ENCODE data around the gene TOX2.
"Not testable (repeated sequence)": the region's sequence is repeated elsewhere in the genome, so short reads cannot be mapped to it uniquely, and the experiment has no call there.

The TOX2 gene

DNA sequence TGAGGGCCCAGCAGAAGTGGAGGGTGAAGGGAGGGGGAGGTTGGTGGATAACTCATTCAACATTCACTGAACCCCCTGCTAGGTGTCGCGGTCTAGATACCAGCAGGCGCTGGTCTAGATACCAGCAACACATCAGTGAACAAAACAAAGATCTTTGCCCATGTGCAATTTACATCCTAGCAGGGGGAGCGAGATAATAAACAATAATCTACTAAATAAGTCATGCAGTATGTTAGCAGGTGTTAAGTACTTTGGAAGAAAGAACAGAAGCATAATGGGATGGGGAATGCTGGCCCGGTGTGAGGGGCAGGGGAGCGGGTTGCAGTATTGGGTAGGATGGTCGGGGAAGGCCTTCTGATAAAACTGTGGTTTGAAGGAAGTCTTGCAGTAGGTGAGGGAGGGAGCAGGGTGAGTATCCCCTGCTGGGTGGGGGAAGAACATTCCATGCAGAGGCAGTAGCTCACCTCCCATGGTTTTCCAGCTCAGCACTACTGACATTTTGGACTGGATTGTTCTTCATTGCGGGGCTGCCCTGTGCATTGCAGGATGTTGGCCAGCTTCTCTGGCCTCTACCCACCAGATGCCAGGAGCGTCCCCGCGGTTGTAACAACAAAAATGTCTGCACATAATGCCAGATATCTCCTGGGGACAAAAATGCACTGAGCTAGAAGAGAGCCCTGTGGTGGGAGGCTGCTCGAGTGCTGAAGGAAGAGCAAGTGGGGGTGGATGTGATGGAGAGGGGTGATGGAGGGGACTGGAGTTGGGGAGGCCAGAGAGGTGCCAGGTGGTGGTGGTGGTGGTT lies 117.3 kb downstream of the TOX2 start:
- no peak for DNase-seq

GRCh38 chr20:44032583-44033331 lies 118.1 kb downstream of the TOX2 start:
- DNase-seq, result no peak

DNA sequence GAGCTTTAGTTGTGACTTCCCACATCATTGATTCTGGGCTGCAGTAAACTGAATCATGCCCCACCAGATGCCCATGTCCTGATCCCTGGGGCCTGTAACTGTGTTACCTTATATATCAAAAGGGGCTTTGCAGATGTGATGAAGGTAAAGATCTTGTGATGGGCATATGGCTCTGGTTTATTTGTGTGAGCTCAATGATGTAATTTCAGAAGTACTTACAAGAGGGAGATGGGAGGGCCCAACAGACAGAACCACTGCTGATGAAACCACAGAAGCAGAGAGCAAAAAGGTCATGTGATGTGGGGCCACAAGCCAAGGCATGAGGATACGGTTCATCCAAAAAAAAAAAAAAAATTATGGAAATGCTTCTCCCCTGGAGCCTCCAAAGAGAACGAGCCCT lies 118.7 kb downstream of the TOX2 start:
- no peak for DNase-seq

DNA sequence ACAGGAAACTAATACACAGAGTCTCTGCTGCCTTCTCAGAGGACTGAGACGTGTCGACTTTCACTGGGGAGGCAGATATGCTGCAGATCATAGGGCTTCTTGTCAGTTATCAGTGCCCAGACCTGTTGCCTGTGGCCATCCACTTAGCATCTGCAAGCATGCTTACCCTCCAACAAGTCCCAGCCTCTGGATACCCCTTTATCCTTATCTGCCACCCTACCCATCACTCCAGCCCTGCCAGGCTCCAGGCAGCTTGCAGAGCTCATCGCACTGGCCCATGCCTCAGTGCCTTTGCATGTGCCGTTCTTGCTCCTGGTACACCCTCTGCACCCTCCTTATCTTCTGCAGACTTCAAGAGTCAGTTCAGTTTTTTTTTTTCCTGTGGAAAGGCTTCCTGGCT lies 119.2 kb downstream of the TOX2 start:
- DNase-seq, result no peak

GRCh38 chr20:44034451-44034850 lies 119.8 kb downstream of the TOX2 start:
- DNase-seq, result no peak

GRCh38 chr20:44034965-44035635 lies 120.4 kb downstream of the TOX2 start:
- no peak for DNase-seq

GRCh38 chr20:44035924-44036323 lies 121.3 kb downstream of the TOX2 start:
- no peak for DNase-seq

- DNase-seq, result no peak
Observed at GRCh38 chr20:44036441-44036840, 121.8 kb downstream of the TOX2 start.

- peak in 16 of 51 donors; percentile 14 to 74 (median 34) for DNase-seq
Observed at GRCh38 chr20:44038681-44039123, 124.0 kb downstream of the TOX2 start.

GRCh38 chr20:44039147-44039546 lies 124.5 kb downstream of the TOX2 start:
- DNase-seq, result no peak

- DNase-seq, result no peak
Observed at GRCh38 chr20:44039741-44040140, 125.1 kb downstream of the TOX2 start.

DNA sequence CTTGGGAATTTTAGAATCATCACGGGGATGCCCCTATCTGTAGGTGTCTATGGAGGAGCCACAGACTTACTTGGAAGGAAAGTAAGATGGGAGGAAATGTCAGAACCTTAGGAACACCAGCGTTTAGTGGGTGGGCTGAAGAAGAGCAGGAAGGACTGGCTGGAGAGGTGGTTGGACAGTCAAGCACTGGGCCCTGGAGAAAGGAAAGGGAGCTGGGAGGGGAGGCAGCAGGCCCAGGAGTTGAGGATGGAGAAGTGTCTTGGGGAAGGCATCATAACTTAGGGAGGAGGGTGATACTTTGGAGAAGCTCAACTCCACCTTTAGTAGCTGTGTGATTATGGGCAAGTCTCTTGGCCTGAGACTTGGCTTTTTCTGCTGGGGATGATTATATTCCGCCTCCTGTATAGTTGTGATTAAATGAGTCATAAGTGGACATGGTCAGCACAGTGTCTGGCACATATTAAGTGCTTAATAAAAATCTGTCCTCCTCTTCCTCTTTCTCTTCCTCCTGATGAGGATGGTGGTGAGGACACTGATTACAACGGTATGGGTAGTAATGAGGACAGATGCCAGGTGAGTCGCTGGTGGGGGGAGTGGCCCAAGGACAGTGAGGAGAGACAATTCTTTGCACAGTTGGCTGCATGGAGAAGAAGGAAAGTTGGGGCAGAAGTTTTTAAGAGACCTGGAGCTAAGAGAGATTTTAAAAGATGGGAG lies 125.7 kb downstream of the TOX2 start:
- DNase-seq, result no peak

- DNase-seq, result no peak
Observed at GRCh38 chr20:44041001-44041400, 126.3 kb downstream of the TOX2 start.

DNA sequence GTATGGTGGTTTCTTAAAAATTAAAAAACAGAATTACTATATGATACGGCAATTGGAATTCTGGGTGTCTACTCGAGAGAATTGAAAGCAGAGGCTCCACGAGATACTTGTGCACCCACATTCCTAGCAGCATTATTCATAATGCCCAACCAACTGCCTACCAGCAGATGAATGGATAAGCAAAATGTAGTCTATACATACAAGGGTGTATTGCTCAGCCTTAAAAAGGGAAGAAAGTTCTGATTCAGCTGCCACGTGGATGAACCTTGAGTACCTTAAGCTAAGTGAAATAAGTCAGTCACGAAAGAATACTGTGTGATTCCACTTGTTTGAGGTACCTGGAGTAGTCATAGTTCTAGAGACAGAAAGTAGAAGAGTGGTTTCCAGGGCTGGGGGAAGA lies 130.1 kb downstream of the TOX2 start:
- DNase-seq, result not testable (repeated sequence)

GRCh38 chr20:44050327-44050726 lies 135.7 kb downstream of the TOX2 start:
- DNase-seq, result no peak

DNA sequence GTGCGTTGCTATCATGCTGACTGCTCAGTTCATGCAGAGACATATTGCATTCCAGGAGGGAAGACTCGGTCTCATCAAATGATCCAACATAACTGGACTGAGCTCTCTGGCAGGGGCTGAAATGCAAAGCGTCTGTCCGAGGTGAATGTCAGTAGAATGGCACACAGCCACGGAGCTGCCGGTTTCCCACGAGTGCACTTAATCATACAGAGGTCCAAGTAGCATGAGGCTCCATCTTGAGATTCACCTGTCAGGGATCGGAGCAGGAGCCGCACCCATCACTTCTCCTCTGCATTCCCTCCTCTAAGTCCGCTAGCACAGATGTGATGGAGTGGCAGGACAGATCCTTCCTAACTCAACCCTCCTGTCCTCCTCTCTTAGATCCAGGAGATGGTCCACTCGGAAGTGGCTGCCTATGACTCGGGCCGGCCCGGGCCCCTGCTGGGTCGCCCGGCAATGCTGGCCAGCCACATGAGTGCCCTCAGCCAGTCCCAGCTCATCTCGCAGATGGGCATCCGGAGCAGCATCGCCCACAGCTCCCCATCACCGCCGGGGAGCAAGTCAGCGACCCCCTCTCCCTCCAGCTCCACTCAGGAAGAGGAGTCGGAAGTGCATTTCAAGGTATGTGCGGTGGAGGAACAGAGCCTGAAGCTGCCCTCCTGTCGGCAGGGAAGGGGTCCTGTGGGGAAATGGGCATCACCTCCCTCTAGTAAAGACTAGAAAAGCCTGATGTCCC lies 136.4 kb downstream of the TOX2 start:
- DNase-seq, result no peak

GRCh38 chr20:44051661-44052000 lies 137.0 kb downstream of the TOX2 start:
- no peak for DNase-seq

DNA sequence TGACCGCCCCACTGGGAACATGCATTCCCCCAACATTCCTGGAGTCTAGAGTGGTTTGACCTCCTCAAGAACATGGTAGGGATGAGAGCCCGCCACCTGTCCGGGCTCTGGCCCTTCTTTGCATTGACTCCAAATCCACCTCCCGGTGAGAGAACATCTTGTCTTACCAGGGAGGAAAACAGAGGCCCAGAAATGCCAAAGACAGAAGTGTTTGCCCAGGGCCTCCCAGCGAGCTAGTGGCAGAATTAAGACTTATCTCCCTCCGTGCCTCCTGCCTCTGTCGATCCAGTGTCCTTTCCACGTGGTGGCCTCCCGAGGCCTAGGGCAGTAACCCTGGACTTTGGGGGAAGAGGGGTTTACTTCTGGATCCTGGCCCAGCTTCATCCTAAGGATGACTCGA lies 137.5 kb downstream of the TOX2 start:
- DNase-seq, result no peak

GRCh38 chr20:44053046-44053445 lies 138.4 kb downstream of the TOX2 start:
- no peak for DNase-seq

DNA sequence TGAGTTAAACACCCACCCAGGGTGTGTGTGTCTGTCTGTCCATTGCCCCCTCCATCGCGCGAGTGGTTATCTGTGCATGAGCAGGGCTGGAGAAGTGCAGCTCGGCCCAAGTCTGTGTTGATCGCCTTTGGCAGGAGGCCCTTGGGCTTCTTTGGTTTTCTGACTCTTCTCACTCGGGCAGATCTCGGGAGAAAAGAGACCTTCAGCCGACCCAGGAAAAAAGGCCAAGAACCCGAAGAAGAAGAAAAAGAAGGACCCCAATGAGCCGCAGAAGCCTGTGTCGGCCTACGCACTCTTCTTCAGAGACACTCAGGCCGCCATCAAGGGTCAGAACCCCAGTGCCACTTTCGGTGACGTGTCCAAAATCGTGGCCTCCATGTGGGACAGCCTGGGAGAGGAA lies 139.5 kb downstream of the TOX2 start:
- DNase-seq, result no peak

DNA sequence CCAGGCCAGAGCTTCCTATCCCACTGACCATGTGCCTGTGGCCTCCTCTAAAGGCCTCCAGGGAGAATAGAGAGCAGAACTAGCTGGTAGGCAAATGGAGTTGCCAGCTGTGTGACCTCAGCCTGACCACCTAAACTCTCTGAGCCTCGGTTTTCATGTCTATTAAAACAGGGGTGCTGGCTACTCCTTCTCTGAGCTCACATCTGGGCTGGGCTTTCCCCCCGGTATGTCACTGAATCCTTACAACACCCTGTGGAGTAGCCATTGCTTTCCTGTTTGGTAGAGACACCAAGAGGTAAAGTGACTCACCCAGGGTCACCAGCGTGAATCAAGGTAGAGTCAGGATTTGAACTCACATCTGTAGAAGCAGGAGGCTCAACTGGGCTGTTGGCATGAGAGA lies 140.2 kb downstream of the TOX2 start:
- no peak for DNase-seq
